Hepatic stellate cell (primary cell): Measurements from ENCODE around the gene CD101.
"Not testable (repeated sequence)": the region's sequence is repeated elsewhere in the genome, so short reads cannot be mapped to it uniquely, and the experiment has no call there.

Experiments
- DNase-seq: peaks from one replicate; pipeline ENCODE4 v3.0.0; 2011; ENCODE audit warnings: low spot score

CD101 gene, protein sequence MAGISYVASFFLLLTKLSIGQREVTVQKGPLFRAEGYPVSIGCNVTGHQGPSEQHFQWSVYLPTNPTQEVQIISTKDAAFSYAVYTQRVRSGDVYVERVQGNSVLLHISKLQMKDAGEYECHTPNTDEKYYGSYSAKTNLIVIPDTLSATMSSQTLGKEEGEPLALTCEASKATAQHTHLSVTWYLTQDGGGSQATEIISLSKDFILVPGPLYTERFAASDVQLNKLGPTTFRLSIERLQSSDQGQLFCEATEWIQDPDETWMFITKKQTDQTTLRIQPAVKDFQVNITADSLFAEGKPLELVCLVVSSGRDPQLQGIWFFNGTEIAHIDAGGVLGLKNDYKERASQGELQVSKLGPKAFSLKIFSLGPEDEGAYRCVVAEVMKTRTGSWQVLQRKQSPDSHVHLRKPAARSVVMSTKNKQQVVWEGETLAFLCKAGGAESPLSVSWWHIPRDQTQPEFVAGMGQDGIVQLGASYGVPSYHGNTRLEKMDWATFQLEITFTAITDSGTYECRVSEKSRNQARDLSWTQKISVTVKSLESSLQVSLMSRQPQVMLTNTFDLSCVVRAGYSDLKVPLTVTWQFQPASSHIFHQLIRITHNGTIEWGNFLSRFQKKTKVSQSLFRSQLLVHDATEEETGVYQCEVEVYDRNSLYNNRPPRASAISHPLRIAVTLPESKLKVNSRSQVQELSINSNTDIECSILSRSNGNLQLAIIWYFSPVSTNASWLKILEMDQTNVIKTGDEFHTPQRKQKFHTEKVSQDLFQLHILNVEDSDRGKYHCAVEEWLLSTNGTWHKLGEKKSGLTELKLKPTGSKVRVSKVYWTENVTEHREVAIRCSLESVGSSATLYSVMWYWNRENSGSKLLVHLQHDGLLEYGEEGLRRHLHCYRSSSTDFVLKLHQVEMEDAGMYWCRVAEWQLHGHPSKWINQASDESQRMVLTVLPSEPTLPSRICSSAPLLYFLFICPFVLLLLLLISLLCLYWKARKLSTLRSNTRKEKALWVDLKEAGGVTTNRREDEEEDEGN

DNA sequence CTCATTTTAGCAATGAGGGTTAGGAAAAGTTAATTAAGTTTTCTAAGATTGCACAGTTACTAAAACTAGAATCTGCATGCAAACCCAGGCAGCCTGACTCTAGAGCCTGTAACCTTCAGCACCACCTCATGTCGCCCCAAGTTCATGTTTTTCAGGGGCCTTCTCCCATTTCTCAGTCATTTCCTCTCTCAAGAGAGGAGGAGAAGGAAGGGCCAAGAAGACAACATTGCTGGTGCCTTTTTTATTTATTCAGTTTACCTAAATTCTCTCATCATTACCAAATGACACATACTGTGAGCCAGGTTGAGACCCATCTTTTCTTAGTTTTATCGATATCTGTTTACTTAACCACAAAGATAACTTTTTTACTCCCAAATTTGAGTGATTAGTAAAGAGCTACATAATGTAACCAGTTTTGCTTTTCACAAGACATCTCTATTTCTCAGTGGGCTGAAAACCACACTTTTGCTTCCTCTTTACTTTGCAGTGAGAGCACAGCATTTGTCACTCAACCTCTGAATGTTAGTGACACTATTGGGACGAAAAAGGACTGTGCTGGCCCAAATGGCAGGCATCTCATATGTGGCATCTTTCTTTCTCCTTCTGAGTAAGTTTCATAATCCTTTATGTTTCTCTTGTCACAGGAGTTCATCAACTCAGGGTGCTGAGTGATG, at the start of gene CD101:
Gene CD101 (plus strand): TSS at position 507 of the 674 bp plus-strand sequence. CDS start 58 bp downstream, at position 565.
- DNase-seq: no peak

DNA sequence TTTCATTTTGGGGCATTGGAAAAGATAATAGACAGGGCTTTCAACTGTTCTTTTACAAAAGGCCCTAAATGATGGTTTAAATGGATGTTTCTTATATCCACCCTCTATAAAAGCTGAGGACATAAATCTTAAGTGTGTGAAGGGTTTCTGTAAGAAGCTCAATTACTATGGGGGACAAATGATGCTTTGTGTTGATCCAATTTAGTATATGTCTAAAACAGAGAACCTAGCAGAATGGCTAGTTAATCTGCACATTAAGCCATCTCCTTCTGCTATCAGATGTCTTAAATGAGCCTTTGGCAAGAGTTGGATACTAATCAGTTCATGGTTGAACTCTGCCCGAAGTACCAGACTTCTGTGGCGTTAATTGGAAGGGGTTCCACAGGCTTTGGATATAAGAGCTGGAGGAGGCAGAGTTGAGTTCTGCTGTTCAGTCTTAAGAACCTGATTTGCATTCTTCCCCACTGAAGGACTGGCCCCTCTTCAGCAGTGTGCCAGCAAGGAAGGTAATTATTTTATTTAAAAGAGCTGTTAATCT, 48.8 kb upstream of the CD101 start:
- no peak for DNase-seq

DNA sequence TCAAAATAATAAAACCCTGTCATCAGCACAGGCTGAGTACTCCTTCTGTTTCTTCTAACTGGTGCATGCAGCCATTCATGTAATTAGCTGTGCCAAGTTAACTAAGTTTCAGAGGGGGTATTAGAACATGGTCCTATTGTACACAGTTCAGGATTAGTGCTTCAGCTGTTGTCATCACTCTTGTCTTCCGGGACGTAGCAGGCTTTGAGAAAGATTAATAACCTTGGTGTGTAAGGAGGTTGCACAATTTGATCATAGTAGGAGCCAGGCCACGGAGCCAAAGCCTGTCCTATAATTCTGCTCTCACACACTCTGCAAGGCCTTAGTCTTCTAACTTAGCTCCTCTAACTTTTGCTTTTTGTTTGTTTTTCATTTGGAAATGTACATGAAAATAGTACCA, 47.1 kb upstream of the CD101 start:
- DNase-seq: no peak

DNA sequence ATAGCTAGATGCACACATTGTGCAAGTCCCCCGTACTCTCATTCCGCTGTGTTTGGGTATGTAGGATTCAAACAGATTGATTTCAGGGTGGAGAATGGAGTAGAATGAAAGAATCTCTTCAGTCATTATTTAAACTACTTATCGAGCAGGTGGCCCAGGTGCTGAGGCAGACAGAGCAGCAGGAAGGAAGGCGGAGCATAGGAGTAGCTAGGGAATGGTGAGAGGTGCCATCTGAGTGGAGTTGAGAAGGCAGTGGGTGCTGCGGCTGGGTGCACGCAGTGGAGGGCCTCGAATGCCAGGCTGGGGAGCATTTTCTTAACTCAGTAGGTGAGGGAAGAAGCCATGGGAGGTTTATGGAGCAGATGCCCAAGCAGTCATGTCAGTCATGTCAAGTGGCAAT, 45.2 kb upstream of the CD101 start:
- no peak for DNase-seq

DNA sequence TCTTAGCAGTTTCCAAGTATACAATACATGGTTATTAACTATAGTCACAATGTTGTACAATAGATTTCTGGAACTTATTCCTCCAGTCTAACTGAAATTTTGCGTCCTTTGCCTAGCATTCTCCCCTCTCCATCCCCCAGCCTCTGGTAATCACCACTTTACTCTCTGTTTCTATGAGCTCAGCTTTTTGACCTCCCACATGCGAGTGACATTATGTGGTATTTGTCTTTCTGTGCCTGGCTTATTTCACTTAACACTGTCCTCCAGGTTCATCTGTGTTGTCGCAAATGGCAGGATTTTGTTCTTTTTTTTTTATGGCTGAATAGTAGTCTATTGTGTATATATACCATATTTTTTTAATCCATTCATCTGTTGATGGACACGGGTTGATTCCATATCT, 43.9 kb upstream of the CD101 start:
- no peak for DNase-seq

DNA sequence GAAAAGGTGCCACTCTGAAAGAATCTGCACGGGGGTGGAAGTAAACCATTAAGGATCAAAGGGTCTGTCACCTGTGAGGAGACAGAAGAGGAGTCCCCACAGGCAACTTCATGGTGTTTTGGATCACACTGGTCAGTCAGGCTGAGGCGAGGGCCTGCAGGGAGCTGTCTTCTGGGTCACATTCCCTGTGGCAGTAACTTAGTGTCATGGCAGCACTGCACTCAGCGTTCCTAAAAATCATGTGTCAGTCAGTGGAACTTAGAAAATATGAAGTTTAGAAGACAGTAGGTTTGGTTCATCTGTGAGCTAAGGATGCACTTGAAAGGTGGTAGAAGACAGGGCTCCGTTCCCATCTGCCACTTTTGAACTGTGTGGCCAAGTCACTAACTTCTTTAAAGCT, 43.5 kb upstream of the CD101 start:
- DNase-seq: no peak

DNA sequence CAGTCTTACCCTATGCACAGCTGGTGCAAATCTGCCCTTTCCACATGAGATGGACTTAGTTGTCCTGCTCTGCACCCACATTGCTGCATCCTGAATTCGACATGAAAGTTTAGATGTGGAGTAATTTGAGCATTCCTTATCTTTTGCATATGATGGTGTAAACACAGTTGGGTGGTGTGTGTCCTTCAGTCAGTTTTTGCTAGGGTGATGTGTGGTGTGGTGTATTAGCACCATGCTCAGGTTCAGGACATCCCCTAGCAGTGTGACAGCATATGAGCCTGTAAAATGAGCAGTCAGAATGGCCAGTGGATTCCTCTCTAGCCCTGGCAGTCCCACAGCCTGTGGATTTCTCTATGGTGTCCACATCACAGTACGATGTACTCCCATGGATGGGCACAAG, 42.6 kb upstream of the CD101 start:
- DNase-seq: no peak

DNA sequence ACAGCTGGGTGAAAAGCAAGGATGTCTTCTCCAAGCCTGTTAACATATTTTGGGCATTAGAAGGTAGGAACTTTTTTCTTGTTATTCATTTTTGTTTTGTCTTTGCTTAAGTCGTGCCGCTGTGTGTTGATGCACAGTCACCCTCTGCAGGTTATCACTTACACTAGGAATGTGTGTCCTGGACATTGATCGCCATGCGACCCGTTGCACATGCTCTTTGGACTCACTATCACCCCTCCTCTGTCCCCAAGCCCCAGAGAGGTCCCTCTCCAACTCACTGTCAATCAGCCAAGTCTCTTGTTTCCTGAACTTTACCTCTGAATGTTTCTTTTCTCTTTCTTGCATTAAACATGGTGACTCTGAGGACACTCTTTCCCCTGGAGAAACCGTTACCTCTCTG, 40.0 kb upstream of the CD101 start:
- no peak for DNase-seq

DNA sequence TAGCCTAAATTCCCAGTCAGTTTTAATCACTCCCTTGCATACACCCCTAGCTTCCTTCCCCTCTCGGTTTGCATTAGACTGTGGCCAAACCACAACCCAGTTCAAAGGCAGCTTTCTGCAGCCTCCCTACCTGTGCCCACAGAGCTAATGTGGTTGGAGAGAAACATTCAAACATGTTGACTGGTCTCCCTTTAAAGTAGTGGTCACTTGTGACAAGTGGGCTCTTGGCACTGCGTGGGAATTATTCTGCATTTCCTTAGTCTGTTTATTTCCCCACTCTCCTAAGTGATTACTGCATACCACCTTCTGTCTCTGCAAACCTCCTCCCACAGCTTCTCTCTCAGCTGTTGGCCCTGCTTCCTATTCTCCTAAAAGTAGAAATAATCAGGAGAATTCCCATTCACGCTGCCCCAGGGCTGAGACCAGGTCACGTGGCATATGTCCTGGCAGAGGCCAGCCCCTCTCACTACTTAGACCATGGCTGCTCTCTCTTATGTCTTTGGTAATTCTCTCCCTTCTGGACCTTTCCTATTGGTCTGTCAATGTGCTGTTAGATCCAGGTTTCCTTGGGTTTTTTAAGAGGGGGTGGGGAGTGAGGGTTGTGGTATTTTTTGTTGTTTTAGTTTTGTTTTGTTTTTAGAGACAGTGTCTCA, 38.4 kb upstream of the CD101 start:
- no peak for DNase-seq

DNA sequence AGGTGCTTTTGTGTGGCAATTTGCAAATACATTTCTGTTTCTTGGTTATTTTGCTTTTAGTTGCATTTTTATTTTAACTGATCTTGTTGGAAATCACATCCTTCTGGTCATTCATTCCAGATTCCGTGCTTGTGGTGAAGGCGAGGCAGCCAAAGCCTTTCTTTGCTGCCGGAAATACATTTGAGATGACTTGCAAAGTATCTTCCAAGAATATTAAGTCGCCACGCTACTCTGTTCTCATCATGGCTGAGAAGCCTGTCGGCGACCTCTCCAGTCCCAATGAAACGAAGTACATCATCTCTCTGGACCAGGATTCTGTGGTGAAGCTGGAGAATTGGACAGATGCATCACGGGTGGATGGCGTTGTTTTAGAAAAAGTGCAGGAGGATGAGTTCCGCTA, 34.8 kb upstream of the CD101 start:
- no peak for DNase-seq

DNA sequence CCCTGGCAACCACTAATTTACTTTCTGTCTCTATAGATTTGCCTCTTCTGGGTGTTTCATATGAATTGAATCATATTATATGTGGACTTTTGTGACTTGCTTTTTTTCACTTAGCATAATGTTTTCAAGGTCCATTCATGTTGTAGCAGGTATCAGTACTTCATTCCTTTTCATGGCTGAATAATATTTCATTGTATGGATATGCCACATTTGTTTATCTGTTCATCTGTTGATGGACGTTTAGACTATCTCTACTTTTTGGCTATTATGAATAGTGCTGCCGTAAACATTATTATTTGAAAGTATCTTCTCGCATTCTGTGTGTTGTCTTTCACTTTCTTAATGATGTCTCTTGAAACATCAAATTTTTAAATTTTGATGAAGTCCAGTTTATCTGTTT, 32.8 kb upstream of the CD101 start:
- DNase-seq: no peak

DNA sequence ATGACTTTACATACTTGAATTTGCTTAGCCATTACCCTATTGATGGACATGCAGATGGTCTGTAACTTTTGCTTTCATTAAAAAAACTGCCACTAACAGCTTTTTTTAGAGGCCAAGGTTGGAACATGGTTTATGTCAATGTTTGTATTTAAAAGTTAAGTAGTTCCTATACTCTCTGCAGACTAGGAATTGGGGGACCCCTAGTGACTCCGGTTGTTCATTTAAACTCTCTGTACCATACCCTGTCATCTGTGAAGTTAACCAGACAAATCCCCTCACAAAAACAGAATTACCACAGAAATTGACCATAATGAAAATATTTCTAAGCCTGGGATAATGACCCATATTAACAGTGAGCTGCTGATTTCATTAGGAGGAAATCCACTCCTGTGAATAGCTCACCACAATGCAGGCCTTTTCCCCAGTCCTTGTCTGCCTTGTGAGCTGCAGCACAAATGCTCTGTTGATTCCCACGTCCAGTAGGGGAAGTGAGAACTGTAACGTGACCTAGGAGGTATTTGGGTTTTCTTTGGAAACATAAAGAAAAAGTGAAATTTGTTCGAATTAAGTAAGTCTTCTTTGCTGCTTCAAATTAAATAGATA, 30.2 kb upstream of the CD101 start:
- DNase-seq: no peak

DNA sequence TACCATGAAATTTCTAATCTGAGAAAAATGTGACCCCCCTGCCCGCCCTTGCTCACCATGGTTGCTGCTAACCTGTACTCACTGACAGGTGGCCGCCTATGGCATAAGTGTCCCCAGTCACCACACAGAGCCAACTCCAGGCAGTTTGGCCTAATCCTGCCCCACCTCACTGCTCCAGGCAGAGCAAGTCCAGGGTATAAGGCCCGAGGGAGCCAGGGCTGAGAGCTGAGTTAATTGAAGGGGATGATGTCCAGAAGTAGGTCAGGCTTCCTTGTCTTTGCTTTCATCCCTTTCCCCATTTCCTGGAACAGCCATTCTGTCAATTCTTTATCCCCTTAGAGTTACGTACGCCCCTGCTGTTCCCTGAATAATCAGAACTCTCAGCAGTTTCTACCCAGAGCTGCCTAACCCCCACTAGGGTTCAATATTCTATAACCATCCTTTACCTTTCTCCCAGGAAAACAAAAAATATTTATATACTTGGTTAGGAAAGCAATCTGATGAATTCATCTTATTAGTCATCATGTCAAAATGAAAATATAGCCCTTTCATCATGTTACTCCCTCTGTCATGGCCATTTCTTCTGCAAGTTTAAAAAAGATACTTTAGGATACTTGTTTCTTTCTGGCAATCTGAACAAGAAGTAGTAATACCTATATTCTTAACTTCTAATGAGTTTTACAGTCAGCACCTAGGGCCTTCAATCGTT, 29.4 kb upstream of the CD101 start:
- DNase-seq: no peak

DNA sequence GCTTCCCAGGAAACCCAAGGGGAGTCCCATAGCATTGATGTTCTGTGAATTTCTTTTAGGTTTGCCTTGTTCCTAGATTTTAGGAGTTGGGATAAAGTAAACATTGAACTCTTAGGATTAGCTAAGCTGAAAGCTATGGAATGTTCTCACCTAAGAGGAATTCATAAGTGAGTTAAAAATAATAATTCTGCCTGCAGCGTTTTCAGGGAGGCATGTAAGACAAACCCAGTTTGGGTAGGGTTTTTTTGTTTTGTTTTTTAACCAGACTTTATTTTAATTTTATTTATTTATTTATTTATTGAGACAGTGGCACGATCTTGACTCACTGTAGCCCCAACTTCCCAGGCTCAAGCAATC, 28.9 kb upstream of the CD101 start:
- no peak for DNase-seq

DNA sequence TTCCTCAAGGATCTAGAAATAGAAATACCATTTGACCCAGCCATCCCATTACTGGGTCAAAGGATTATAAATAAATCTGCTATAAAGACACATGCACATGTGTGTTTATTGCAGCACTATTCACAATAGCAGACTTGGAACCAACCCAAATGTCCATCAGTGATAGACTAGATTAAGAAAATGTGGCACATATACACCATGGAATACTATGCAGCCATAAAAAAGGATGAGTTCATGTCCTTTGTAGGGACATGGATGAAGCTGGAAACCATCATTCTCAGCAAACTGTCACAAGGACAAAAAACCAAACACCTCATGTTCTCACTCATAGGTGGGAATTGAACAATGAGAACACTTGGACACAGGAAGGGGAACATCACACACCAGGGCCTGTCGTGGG, 21.3 kb upstream of the CD101 start:
- DNase-seq: not testable (repeated sequence)

DNA sequence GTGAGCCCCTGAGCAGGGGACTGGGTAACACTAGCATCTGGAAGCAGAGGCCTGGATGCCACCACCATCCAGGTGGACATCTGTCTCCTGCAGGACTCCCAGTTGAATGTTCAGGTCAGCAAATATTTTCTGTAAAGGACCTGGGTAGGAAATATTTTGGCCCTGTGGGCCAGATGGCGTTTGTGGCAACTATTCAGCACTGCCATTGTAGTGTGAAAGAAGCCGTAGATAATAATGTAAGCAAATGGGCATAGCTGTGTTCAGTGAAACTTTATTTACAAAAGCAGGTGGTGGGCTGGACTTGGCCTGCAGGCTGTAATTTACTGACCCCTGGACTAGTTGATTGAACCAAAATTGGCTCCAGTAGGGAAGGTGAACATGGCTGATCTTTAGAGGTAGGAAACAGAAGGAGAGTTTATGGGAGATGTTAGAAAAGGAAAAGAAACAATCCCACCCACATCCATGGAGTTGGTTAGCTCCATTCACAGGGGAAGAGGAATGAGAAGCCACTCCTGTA, 20.0 kb upstream of the CD101 start:
- no peak for DNase-seq

DNA sequence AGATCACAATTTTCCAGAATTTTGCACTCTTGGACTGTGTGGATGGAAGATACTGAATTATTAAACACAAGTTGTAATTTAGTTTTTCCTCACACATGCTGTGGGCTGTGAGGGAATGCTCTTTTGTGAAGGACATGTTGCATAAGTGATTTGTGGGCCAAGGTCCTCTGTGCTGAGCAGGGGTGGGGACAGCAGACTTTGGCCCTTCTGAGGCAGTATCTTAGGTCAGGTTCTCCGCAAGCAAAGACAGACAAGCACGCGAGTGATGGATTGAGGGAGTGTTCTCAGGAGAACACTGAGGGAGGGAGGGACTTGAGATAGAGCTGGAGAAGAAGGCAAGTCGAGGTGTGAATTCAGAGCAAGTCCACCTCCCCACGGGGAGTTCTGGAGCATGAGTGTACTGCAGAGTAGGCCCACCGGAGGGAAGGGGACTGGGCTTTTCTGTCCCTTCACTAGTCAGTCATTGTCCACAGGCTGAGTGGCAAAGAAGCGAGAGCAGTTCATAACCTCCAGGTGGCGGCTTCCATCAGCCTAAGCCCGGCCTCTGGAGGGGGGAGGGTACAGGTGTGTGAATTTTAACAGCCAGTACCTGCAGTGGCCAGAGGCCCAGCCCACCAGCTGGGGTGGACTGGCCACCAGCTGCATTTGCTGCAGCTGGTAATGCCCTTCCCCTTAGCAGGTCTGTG, 19.1 kb upstream of the CD101 start:
- DNase-seq: no peak

DNA sequence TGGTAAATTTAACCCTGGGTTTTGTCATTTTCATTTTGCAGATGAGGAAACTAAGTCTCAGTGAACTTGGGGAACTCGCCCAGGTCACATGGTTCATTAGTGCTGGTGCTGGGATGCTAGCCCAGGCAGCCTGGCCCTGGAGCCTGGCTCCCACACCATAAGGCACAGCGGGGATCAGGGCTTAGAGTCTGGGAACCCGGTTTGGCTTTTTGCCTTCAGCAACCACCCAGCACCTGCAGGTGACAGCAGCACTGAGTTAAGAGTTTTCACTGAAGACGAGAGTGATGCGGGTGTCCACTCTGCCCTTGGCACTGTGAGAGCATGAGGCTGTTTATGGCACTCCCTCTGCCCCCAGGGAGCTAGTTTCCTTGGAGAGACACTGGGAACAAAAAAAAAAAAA, 18.4 kb upstream of the CD101 start:
- no peak for DNase-seq

DNA sequence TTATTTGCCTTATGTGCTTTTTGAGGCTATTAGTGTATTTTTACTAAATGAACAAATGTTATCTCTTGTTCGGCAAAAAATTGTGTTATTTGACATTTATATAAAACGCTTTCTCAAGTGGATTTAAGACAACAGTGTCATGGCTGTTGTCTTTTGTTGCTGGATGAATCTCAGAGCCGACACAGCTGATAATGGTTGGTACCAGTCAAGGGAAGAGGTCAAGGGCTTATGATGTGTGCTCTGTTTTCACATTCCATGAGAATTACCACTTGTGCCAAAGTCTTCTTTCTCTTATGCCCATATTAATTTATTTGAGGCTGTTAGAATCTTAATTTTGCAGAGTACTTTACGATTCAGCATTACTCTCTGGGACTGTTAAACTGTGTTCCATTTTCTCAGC, 17.9 kb upstream of the CD101 start:
- no peak for DNase-seq
